ENCODE results near the gene ADAMTSL1. TPM values are rescaled to one million over a fixed set of nuclear protein-coding genes. Genes with fewer than 3 reads are reported as not detected.

Gene ADAMTSL1
- polyA plus RNA-seq, 1 donor, result 3.6 TPM

- no peak overlapping the region for H3K27ac ChIP-seq (ENCODE audit: low read length)
- no peak overlapping the region for H3K4me3 ChIP-seq (ENCODE audit: low read length)
- H3K36me3 ChIP-seq (ENCODE audit: control insufficient read depth, insufficient read depth, low read length), result no peaks in the 10 kb centered on the region
- H3K27me3 ChIP-seq (ENCODE audit: control insufficient read depth, insufficient read depth, low read length), result no peaks in the 10 kb centered on the region
- no peaks in the 10 kb centered on the region for H3K4me1 ChIP-seq (ENCODE audit: control insufficient read depth, insufficient read depth, low read length)
- 100% methylated on average over 1 of the region's 4 CpGs for WGBS (ENCODE audit: insufficient coverage, low lambda C conversion rate)
- no peaks in the 10 kb centered on the region for H3K9me3 ChIP-seq (ENCODE audit: control insufficient read depth, low read depth, low read length)
- no peak for DNase-seq
These were observed 376.1 kb downstream of the ADAMTSL1 start for GRCh38 chr9:18849890-18850677.

DNA sequence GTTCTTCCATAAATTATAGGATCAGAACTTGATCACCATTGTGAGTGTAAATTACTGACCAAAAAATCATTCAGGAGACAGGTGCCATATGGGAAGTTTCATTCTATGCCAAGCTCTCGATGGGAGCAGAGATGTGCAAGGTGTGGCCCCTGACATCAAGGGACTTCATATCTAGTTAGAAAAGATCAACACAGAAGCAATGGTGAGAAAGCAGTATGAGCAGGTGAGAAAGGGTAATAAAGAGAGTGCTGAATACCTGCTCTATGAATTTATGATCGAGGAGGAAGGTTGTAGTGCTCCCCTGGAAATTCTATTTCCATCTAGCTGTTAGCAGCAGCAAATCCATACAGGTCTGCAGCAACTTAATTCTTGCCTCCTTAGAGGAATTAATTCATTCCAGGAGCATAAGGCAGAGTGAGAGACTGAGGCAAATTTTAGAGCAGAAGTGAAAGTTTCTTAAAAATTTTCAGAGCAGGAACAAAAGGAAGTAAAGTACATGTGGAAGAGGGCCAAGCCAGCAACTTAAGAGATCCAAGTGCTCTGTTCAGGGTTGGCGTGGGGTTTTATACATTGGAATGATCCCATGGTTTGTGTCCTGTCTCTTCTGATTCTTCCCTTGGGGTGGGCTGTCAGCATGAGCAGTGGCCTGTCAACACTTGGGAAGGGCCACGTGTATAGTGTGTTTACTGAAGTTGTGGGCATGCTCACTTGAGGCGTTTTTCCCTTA lies 377.3 kb downstream of the ADAMTSL1 start:
- Histone ChIP-seq H3K27me3 (ENCODE audit: control insufficient read depth, insufficient read depth, low read length) (no peaks in the 10 kb centered on the region), H3K27ac (ENCODE audit: low read length) (no peak overlapping the region), H3K9me3 (ENCODE audit: control insufficient read depth, low read depth, low read length) (no peaks in the 10 kb centered on the region), H3K4me1 (ENCODE audit: control insufficient read depth, insufficient read depth, low read length) (no peaks in the 10 kb centered on the region), H3K4me3 (ENCODE audit: low read length) (no peak overlapping the region), H3K36me3 (ENCODE audit: control insufficient read depth, insufficient read depth, low read length) (no peaks in the 10 kb centered on the region)
- no peak for DNase-seq
- 50% methylated on average over 1 of the region's 5 CpGs for WGBS (ENCODE audit: insufficient coverage, low lambda C conversion rate)

GRCh38 chr9:18855656-18856055 lies 381.7 kb downstream of the ADAMTSL1 start:
- H3K4me1 ChIP-seq (ENCODE audit: control insufficient read depth, insufficient read depth, low read length), result no peaks in the 10 kb centered on the region
- H3K27me3 ChIP-seq (ENCODE audit: control insufficient read depth, insufficient read depth, low read length), result no peaks in the 10 kb centered on the region
- no peak overlapping the region for H3K4me3 ChIP-seq (ENCODE audit: low read length)
- H3K36me3 ChIP-seq (ENCODE audit: control insufficient read depth, insufficient read depth, low read length), result no peaks in the 10 kb centered on the region
- no peak for DNase-seq
- no peaks in the 10 kb centered on the region for H3K9me3 ChIP-seq (ENCODE audit: control insufficient read depth, low read depth, low read length)
- 71% methylated on average over 1 of the region's 2 CpGs for WGBS (ENCODE audit: insufficient coverage, low lambda C conversion rate)
- H3K27ac ChIP-seq (ENCODE audit: low read length), result no peak overlapping the region

DNA sequence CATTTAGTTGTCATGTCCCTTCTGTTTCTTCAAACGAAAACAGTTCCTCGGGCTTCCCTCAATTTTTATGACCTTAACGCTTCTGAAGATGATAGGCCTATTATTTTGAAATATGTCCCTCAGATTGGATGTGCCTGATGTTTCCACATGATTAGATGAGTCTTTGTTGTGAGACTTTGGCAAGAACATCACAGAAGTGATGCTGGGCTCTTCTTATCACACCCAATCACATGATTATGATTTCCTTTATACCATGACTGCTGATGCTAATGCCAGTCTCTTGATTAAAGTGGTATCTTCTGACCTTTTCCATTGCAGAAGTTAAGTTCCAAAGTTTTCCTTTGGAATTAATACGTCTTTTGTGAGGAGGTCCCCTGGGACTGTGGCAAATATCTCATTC lies 383.4 kb downstream of the ADAMTSL1 start:
- no peak overlapping the region for H3K4me3 ChIP-seq (ENCODE audit: low read length)
- H3K4me1 ChIP-seq (ENCODE audit: control insufficient read depth, insufficient read depth, low read length), result no peaks in the 10 kb centered on the region
- no peak for DNase-seq
- no peak overlapping the region for H3K27ac ChIP-seq (ENCODE audit: low read length)
- H3K27me3 ChIP-seq (ENCODE audit: control insufficient read depth, insufficient read depth, low read length), result no peaks in the 10 kb centered on the region
- H3K36me3 ChIP-seq (ENCODE audit: control insufficient read depth, insufficient read depth, low read length), result no peaks in the 10 kb centered on the region
- WGBS (ENCODE audit: insufficient coverage, low lambda C conversion rate), result 91% methylated on average over 4 of the region's 4 CpGs
- no peaks in the 10 kb centered on the region for H3K9me3 ChIP-seq (ENCODE audit: control insufficient read depth, low read depth, low read length)

DNA sequence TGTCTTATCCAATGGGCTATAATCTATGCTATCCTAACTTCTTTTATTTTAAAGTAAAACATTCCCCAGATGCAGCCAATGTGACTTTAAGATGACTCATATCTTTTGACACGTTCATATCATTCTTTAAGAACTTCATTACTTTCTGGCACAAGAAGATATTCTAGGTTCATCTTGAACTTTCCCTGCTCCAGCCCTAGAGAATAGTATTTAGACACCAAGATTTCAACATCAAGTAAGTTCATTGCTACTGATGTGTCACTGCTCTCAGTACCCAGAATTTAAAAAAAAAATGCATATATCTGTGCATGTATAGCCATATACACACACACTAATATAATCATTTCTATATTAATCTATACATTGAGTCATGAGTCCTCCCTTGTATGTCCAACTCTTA lies 383.8 kb downstream of the ADAMTSL1 start:
- no peaks in the 10 kb centered on the region for H3K4me1 ChIP-seq (ENCODE audit: control insufficient read depth, insufficient read depth, low read length)
- H3K27me3 ChIP-seq (ENCODE audit: control insufficient read depth, insufficient read depth, low read length), result no peaks in the 10 kb centered on the region
- WGBS (ENCODE audit: insufficient coverage, low lambda C conversion rate), result no CpG with 5 or more reads among the region's 1 CpG
- no peak overlapping the region for H3K4me3 ChIP-seq (ENCODE audit: low read length)
- no peaks in the 10 kb centered on the region for H3K36me3 ChIP-seq (ENCODE audit: control insufficient read depth, insufficient read depth, low read length)
- H3K9me3 ChIP-seq (ENCODE audit: control insufficient read depth, low read depth, low read length), result no peaks in the 10 kb centered on the region
- no peak for DNase-seq
- no peak overlapping the region for H3K27ac ChIP-seq (ENCODE audit: low read length)

DNA sequence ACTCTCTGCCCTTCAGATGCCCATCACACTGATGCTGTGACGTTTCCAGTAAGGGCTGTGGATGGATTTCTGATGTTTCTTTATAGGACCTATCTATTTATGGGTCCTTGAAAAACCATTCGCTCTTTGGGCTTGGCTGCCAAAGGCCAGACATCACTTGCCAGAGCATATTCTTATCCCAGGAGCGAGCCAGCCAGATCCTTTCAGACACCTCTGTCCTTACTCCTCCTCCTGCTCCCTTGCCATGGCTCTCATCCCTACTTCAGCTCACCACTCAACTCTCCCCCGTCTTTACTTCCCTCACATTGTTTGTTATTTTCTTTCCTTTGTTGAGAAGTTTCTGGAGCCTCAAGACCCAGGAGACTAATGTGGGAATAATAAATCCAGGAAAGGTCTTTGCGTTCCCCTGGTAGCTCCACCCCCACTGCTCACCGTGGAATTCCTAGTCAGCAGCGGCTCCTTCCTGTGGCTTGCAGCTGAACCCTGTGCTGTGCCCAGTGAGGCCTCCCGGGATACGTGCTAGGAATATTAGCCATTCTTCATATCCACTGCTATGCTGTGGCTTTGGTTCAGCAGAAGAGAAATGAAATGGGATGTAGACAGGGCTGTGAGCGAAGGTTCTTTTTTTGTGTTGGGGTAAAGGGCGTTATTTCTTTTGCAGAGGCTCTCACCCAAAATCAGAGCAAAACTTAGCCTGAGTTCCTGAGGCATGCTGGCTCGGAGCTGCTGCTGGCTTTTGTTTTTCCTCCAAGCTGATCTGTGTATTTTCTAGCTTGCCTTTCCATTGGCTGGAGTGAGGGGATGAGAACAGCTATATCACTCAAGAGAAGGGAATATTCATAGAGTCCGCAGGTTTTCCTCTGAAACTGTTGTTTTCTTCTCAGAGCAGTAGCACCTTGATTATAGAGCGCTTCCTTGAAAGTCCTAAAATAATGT lies 387.9 kb downstream of the ADAMTSL1 start:
- H3K27ac ChIP-seq (ENCODE audit: low read length), result no peak overlapping the region
- no peaks in the 10 kb centered on the region for H3K9me3 ChIP-seq (ENCODE audit: control insufficient read depth, low read depth, low read length)
- no peak for DNase-seq
- 51% methylated on average over 4 of the region's 14 CpGs for WGBS (ENCODE audit: insufficient coverage, low lambda C conversion rate)
- no peaks in the 10 kb centered on the region for H3K4me1 ChIP-seq (ENCODE audit: control insufficient read depth, insufficient read depth, low read length)
- H3K4me3 ChIP-seq (ENCODE audit: low read length), result no peak overlapping the region
- no peaks in the 10 kb centered on the region for H3K27me3 ChIP-seq (ENCODE audit: control insufficient read depth, insufficient read depth, low read length)
- no peaks in the 10 kb centered on the region for H3K36me3 ChIP-seq (ENCODE audit: control insufficient read depth, insufficient read depth, low read length)

DNA sequence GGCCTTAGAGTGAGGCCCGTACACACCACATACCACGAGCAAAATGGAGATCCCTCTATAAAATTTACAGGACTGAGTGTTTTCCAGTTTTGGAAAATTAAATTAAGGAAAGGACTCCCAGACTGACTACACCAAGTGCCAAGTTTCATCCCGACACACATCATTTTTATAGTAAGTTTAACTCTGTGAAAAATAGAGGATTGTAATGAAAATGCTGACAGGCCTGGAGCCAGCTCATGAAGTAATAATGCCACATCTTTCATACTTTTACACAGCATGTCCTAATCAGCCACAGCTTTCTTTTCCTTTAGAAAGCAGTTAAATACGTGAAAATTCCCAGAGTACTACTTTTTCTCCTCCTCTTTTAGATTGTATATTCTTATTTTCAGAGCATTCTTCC lies 389.8 kb downstream of the ADAMTSL1 start:
- Histone ChIP-seq H3K36me3 (ENCODE audit: control insufficient read depth, insufficient read depth, low read length) (no peaks in the 10 kb centered on the region), H3K4me3 (ENCODE audit: low read length) (no peak overlapping the region), H3K4me1 (ENCODE audit: control insufficient read depth, insufficient read depth, low read length) (no peaks in the 10 kb centered on the region), H3K27me3 (ENCODE audit: control insufficient read depth, insufficient read depth, low read length) (no peaks in the 10 kb centered on the region), H3K9me3 (ENCODE audit: control insufficient read depth, low read depth, low read length) (no peaks in the 10 kb centered on the region), H3K27ac (ENCODE audit: low read length) (no peak overlapping the region)
- no peak for DNase-seq
- WGBS (ENCODE audit: insufficient coverage, low lambda C conversion rate), result 100% methylated on average over 2 of the region's 4 CpGs

GRCh38 chr9:18864516-18864915 lies 390.6 kb downstream of the ADAMTSL1 start:
- Histone ChIP-seq H3K4me3 (ENCODE audit: low read length) (no peak overlapping the region), H3K4me1 (ENCODE audit: control insufficient read depth, insufficient read depth, low read length) (no peaks in the 10 kb centered on the region), H3K27me3 (ENCODE audit: control insufficient read depth, insufficient read depth, low read length) (no peaks in the 10 kb centered on the region), H3K27ac (ENCODE audit: low read length) (no peak overlapping the region), H3K9me3 (ENCODE audit: control insufficient read depth, low read depth, low read length) (no peaks in the 10 kb centered on the region), H3K36me3 (ENCODE audit: control insufficient read depth, insufficient read depth, low read length) (no peaks in the 10 kb centered on the region)
- DNase-seq, result no peak
- WGBS (ENCODE audit: insufficient coverage, low lambda C conversion rate), result no CpG with 5 or more reads among the region's 1 CpG

DNA sequence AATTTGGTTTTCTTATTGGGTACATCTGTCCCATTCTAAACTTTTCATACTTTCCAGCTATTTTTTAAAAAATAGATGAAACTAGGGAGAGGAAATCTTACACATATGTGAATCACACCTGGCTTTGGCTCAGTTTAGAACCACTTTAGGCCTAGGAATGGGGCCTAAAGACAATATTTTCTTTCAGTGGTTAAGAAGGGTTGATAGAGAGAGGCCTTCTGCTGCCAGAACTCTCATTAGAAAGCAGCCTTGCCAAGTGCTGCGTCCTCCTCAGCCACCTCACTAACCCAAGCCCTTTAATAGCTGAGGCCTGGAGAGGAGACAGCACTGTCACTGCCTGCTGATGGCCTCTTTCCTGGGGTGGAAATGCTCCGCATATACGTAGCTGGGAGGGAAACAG lies 391.6 kb downstream of the ADAMTSL1 start:
- WGBS (ENCODE audit: insufficient coverage, low lambda C conversion rate), result no CpG with 5 or more reads among the region's 3 CpGs
- no peaks in the 10 kb centered on the region for H3K36me3 ChIP-seq (ENCODE audit: control insufficient read depth, insufficient read depth, low read length)
- no peak for DNase-seq
- no peak overlapping the region for H3K4me3 ChIP-seq (ENCODE audit: low read length)
- H3K4me1 ChIP-seq (ENCODE audit: control insufficient read depth, insufficient read depth, low read length), result no peaks in the 10 kb centered on the region
- H3K9me3 ChIP-seq (ENCODE audit: control insufficient read depth, low read depth, low read length), result no peaks in the 10 kb centered on the region
- no peak overlapping the region for H3K27ac ChIP-seq (ENCODE audit: low read length)
- no peaks in the 10 kb centered on the region for H3K27me3 ChIP-seq (ENCODE audit: control insufficient read depth, insufficient read depth, low read length)

- no peak for DNase-seq
- 83% methylated on average over 1 of the region's 4 CpGs for WGBS (ENCODE audit: insufficient coverage, low lambda C conversion rate)
- Histone ChIP-seq H3K4me3 (ENCODE audit: low read length) (no peak overlapping the region), H3K36me3 (ENCODE audit: control insufficient read depth, insufficient read depth, low read length) (no peaks in the 10 kb centered on the region), H3K27ac (ENCODE audit: low read length) (no peak overlapping the region), H3K9me3 (ENCODE audit: control insufficient read depth, low read depth, low read length) (no peaks in the 10 kb centered on the region), H3K27me3 (ENCODE audit: control insufficient read depth, insufficient read depth, low read length) (no peaks in the 10 kb centered on the region), H3K4me1 (ENCODE audit: control insufficient read depth, insufficient read depth, low read length) (no peaks in the 10 kb centered on the region)
These were observed 392.3 kb downstream of the ADAMTSL1 start for GRCh38 chr9:18866121-18866831.

All from large intestine (tissue), 3 donors.